Measurements from ENCODE around the gene TEX2. TPM values are rescaled to one million over a fixed set of nuclear protein-coding genes. Genes with fewer than 3 reads are reported as not detected.

TEX2 gene
- total and polyA plus RNA-seq, 9 of the 15 experiments (the other 6 are each of a cell fraction or from before 2014, with no cell fraction given), result 4.1 to 27.6 (median 19.3) TPM

DNA sequence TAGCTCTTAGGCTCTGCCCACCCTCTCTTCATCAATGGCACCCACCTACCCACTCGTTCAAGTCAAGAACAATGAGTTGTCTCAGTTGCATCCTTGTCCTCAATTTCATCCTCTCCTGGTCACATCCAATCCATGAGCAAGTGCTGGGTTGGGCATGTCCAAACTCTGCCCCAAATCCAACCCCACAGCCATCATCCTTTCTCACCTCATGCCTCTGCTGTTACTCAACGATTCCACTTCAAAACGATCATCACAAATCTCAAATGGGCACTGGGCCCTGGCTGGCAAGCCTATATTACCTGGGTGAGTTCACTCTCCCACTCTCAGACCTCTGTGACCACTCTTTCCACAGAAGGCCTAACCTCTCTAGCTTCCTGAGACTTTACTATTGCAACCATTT, 12.0 kb upstream of the TEX2 start (continued):
- TF ChIP-seq FOSL1 (tag; conservative IDR thresholded peaks at IDR 0.05) (no peak), DDX20 (tag; IDR thresholded peaks at IDR 0.05; ENCODE audit: low read depth) (no peak), ZNF282 (CRISPR knock-in tag; IDR thresholded peaks at IDR 0.05) (no peak)

DNA sequence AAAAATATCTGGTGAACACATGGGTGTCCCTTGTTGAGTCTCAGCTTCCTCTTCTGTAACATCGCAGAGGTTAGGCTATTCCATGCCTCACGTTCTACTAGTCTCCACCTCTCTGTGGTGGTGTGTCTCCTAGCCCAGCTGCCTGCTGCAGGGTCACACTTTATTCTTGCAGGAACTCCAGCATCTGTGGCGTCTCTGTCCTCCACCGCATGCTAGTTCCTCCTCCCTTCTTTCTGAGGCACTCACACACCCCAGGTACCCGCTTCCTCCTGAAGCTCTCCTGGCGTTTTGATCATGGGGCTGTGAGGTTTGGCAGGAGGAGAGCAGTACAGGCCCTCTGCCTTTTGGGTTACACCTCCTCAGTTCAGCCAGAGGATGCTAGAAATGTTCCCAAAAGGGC, 9.9 kb upstream of the TEX2 start:
- no peak for TF ChIP-seq CBFB (CRISPR knock-in tag; IDR thresholded peaks at IDR 0.05)
- no peak for TF ChIP-seq KDM4B (IDR thresholded peaks at IDR 0.05; ENCODE audit: borderline replicate concordance in 2 of 2, low read depth in 1 of 2)
- in situ Hi-C loops (cut with MboI) (no loop called here), intact Hi-C loops (cut with micrococcal nuclease) (no loop called here)
- ChIA-PET POLR2A (interaction anchor here (0.6 kb wide), 2 partner anchors 58 to 1624 kb away, joined by 3 read pairs; no protein-coding TSS in a partner anchor), CTCF (ENCODE audit: low intra/inter-chr PET ratio) (no interaction called here)
- 0 out of 2 replicates have a peak overlapping the region, but pooled peaks have one; percentile 14 for H2AFZ ChIP-seq (ENCODE audit: low read depth, low read length)
- H3K27ac ChIP-seq (ENCODE audit: extremely low read depth, low read depth, low read length), result no peak overlapping the region
- no peaks in the 10 kb centered on the region for H4K20me1 ChIP-seq (replicated peaks; ENCODE audit: control insufficient read depth, insufficient read depth, low read length)
- WGBS (ENCODE audit: insufficient coverage, low coverage, missing lambda C conversion rate), result 28% methylated on average over 6 of the region's 6 CpGs
- no TSS peak for BruUV-seq (replicated peaks)
- no peak overlapping the region for H3K4me2 ChIP-seq (ENCODE audit: insufficient read depth, low read length)
- H3K4me1 ChIP-seq (replicated peaks in 1 of 2; ENCODE audit: control insufficient read depth in 2 of 2, insufficient read depth in 2 of 2, low read length in 2 of 2), result no peaks in the 10 kb centered on the region
- ATAC-seq (no peak), FAIRE-seq (no peak), DNase-seq (ENCODE audit: extremely low read depth in 1 of 4, low spot score in 3 of 4) (no peak)
- H3K4me3 ChIP-seq, result no peak overlapping the region
- H3K9me3 ChIP-seq (replicated peaks; ENCODE audit: control insufficient read depth, insufficient read depth, low read depth, low read length), result no peaks in the 10 kb centered on the region
- no peaks in the 10 kb centered on the region for H3K36me3 ChIP-seq (ENCODE audit: control insufficient read depth, insufficient read depth, low read length)
- no peak overlapping the region; a peak in 1 of 4 replicates for H3K9ac ChIP-seq (ENCODE audit: insufficient read depth in 1 of 2, low read depth in 2 of 2, low read length in 2 of 2)
- no peaks in the 10 kb centered on the region for H3K9me1 ChIP-seq (ENCODE audit: control insufficient read depth, insufficient read depth, low read length)
- peaks cover 6 to 15% of the 10 kb centered on the region in 2 experiments; a peak in 4 of 5 replicates for H3K27me3 ChIP-seq (ENCODE audit: control insufficient read depth in 2 of 2, insufficient read depth in 2 of 2, low read length in 2 of 2)
- H3K79me2 ChIP-seq (ENCODE audit: control insufficient read depth, insufficient read depth, low read length), result no peaks in the 10 kb centered on the region
